Kidney epithelial cell (primary cell): Measurements from ENCODE around the gene DIAPH3. TPM values are rescaled to one million over a fixed set of nuclear protein-coding genes. Genes with fewer than 3 reads are reported as not detected.

Source experiments
- DNase-seq: peaks from one replicate; pipeline ENCODE4 v3.0.0-alpha.2; 2010; ENCODE audit warnings: low read depth
- H3K27me3 ChIP-seq: 2 replicates; pipeline ENCODE4 v1.6.0; 2011; ENCODE audit warnings: low read length; ENCODE audit not compliant: control insufficient read depth, insufficient read depth
- H3K36me3 ChIP-seq: 2 replicates; pipeline ENCODE4 v1.5.1; 2011; ENCODE audit warnings: low read length; ENCODE audit not compliant: control insufficient read depth, insufficient read depth
- H3K4me3 ChIP-seq: 2 replicates; pipeline ENCODE4 v1.5.1; 2011; ENCODE audit warnings: low read depth, mild to moderate bottlenecking, control low read depth, low read length
- total RNA-seq: library from RNA; depleted of rRNA; stranded (reverse); fragments of >200 nt; gene quantifications from 2 replicates; pipeline ENCODE4 v1.2.3, GENCODE V29; 2015
- TF ChIP-seq, protein P1 (sequence below): IDR thresholded peaks from 2 replicates; pipeline ENCODE4 v1.5.1; 2011; ENCODE audit warnings: mild to moderate bottlenecking, moderate library complexity, low read length, control low read depth, inconsistent platforms; ENCODE audit not compliant: insufficient read depth, poor library complexity, severe bottlenecking

The DIAPH3 gene
- total RNA-seq, 1 donor from 2014 or later = 7.5 TPM

DNA sequence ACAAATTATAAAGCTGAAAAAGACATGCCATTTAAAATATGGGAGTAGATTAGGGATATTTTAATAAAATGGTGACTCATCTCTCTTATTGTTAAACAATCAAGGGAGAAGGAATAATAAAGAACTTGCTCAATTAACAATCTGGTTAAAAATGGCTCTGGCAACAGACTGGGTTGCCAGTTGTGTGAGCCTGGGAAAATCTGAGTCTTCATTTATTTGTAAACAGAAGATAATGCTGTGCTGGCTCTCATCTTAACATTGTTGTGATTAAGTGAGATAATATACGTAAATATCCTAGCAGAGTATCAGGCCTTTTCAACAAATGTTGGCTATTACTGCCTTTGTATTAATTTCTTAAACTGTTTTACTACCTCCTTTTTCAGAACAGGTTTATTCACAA lies 453.3 kb downstream of the DIAPH3 start:
- TF ChIP-seq, protein P1, sequence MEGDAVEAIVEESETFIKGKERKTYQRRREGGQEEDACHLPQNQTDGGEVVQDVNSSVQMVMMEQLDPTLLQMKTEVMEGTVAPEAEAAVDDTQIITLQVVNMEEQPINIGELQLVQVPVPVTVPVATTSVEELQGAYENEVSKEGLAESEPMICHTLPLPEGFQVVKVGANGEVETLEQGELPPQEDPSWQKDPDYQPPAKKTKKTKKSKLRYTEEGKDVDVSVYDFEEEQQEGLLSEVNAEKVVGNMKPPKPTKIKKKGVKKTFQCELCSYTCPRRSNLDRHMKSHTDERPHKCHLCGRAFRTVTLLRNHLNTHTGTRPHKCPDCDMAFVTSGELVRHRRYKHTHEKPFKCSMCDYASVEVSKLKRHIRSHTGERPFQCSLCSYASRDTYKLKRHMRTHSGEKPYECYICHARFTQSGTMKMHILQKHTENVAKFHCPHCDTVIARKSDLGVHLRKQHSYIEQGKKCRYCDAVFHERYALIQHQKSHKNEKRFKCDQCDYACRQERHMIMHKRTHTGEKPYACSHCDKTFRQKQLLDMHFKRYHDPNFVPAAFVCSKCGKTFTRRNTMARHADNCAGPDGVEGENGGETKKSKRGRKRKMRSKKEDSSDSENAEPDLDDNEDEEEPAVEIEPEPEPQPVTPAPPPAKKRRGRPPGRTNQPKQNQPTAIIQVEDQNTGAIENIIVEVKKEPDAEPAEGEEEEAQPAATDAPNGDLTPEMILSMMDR = no peak
- Histone ChIP-seq H3K4me3 (no peak overlapping the region), H3K36me3 (no peaks in the 10 kb centered on the region), H3K27me3 (no peaks in the 10 kb centered on the region)
- DNase-seq = no peak

DNA sequence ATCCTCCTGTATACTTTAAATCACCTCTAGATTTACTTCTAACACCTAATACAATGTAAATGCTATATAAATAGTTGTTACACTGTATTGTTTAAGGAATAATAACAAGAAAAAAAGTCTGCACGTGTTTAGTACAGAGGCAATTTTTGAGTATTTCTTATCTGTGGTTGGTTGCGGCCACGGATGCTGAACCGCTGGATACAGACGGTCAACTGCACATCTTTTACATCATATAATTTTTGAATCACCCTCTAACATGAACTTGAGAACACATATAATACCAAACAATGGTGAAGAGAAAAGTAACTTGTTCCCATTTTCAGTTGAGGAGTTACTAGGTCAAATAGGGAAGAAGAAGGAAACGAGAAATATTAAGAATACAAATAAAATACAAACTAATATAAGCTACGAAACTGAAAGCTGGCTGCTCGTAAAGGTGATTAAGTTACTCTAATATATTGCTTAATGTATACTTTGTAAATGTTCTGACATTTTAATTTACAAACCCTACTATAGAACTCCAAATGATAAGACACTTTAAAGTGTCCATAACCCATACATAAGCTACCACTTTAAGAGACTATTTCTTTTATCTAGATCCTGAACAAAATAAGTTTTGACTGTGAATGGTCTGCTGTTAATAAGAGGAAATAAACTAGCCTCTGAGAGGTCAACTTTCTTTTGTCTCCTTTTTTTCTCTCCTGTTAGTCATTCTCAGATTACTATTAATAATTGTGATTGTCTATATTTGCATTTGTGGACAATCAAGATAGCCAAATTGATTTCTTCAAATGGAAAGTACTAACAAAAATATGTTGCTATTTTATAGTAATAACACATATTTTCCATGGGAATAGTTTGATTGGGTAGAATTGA lies 457.4 kb downstream of the DIAPH3 start:
- TF ChIP-seq, protein P1 = no peak
- no peak for DNase-seq
- Histone ChIP-seq H3K4me3 (no peak overlapping the region), H3K36me3 (no peaks in the 10 kb centered on the region), H3K27me3 (no peaks in the 10 kb centered on the region)

DNA sequence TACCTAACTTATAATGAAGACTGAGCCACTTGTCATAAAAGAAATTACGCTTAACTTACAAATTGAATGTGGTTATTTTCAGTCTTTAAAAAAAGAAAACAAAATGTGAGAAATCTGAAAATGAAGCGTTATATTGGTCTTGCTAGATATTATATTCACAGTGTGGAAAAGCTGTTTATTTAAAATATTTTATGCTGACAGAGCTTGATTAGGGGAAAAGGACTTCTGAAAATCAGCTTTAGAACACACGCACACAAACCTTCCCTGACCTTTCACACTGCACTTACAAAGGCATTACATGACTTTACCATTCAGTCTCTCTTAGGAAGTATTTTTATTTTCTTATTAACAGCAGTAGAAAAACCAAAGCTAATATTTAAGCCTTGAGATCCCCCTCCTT lies 461.5 kb downstream of the DIAPH3 start:
- H3K4me3 ChIP-seq = no peak overlapping the region
- no peaks in the 10 kb centered on the region for H3K36me3 ChIP-seq
- no peak for DNase-seq
- TF ChIP-seq, protein P1 = no peak
- no peaks in the 10 kb centered on the region for H3K27me3 ChIP-seq

DNA sequence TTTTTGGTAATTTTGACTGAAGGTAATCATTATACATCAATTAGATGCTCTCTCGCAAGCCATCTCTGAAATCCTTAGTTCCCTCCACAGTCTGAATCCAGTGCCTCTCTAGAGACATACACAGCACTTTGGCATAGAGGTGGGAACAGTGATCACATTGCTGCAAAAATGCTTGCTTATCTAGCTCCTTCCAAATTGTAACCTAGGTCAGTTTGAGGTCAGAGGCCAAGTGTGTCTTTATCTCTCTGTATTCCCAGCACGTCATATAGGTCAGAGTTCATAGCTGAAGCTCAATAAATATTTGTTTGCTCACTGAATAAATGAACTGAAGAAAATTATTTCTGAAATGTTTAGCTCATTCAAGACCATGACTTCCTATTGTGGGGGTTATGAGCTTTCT lies 462.5 kb downstream of the DIAPH3 start:
- no peaks in the 10 kb centered on the region for H3K27me3 ChIP-seq
- no peak for DNase-seq
- TF ChIP-seq, protein P1 = no peak
- no peak overlapping the region for H3K4me3 ChIP-seq
- no peaks in the 10 kb centered on the region for H3K36me3 ChIP-seq

DNA sequence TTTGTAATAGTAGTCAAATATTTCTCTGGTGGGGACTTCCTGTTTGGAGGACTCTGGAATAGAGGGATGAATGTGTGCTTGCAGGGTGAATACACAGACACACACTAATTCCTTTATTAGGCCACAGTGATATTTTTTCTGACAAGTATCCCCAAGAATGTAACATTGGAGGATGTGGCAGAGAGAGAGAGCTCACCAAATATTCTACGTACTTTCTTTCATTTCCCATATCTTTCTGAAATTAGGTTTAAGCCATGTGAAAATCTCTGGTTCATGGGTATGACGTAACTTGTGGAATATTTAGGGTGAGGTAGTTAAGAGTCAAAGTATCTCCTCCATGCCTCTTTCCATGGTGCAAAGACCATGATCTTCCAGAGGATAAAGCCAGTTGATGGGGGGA lies 463.4 kb downstream of the DIAPH3 start:
- TF ChIP-seq, protein P1 = no peak
- no peak for DNase-seq
- H3K36me3 ChIP-seq = no peaks in the 10 kb centered on the region
- H3K4me3 ChIP-seq = no peak overlapping the region
- H3K27me3 ChIP-seq = no peaks in the 10 kb centered on the region

DNA sequence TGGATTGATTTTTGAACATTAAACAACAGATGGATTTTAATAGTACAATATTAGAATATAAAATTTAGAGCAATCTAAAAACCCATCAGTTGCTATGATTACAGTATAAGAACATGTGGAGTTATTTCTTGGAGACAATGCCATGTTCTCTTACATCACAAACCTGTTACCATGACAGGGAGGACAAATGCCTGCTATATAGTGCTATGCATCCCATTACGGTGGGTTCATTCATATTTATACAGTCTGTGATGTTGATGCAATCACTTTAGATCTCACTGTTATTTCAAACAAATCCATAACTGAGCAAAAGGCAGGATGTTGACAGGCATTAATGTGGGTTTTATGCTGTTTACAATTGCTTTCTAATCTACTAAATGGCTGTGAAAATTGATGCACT lies 467.5 kb downstream of the DIAPH3 start:
- no peak for DNase-seq
- Histone ChIP-seq H3K27me3 (no peaks in the 10 kb centered on the region), H3K4me3 (no peak overlapping the region), H3K36me3 (no peaks in the 10 kb centered on the region)
- TF ChIP-seq, protein P1 = no peak
